Measurements from ENCODE around the gene SEM1.

The SEM1 gene

DNA sequence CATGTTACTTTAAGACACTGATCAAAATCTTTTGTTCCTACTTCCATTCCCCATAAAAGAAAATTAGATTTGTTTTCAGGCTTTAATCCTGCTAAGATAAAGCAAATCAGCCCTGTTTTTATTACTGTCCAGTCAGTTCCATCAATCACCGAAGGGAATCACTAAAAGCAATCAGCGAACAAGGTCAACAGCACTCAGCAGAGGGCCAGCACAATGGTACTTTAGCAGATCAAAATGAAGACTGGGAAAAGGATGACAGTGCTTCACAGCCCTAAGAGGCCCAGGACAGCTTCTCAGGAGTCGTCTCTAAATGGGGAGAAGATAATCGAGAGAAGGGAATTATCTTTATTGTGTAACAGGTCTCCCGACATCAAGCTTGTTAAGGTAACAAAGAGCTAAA lies 32.7 kb downstream of the SEM1 start:
- Histone ChIP-seq H3K27ac (ENCODE audit: low read length) (no peak overlapping the region), H3K4me3 (ENCODE audit: low read depth in 1 of 2, low read length in 2 of 2) (no peak overlapping the region), H3K27me3 (ENCODE audit: low read depth, low read length) (no peaks in the 10 kb centered on the region), H3K9me3 (ENCODE audit: control insufficient read depth in 1 of 2, low read length in 2 of 2) (no peaks in the 10 kb centered on the region), H3K36me3 (ENCODE audit: control insufficient read depth in 1 of 2, insufficient read depth in 2 of 2, low read length in 2 of 2) (peaks cover 4 to 6% of the 10 kb centered on the region in 2 donors), H3K4me1 (ENCODE audit: control insufficient read depth in 1 of 2, insufficient read depth in 2 of 2, low read length in 2 of 2) (no peaks in the 10 kb centered on the region)

DNA sequence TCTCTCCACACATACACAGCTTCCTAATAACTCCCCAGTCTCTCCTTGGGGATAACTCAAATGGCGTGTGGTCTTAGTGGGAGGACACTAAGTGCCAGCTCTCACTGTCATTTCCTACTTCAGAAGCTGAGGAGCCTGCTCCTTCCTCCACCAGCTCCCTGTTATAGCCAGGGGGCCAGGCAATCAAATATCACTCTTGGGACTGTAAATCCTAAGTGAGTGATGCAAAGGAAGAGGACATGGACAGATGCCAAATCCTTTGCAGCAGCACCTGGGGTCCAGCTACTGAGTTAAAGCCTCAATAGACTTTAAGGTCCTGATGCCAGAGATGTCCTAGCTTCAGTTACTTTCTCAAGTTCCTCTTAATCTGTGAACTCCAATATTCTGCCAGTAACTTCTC lies 34.1 kb downstream of the SEM1 start:
- Histone ChIP-seq H3K27me3 (ENCODE audit: low read depth, low read length) (no peaks in the 10 kb centered on the region), H3K4me1 (ENCODE audit: control insufficient read depth in 1 of 2, insufficient read depth in 2 of 2, low read length in 2 of 2) (no peaks in the 10 kb centered on the region), H3K36me3 (ENCODE audit: control insufficient read depth in 1 of 2, insufficient read depth in 2 of 2, low read length in 2 of 2) (peaks cover 4 to 13% of the 10 kb centered on the region in 2 donors), H3K27ac (ENCODE audit: low read length) (no peak overlapping the region), H3K4me3 (ENCODE audit: low read depth in 1 of 2, low read length in 2 of 2) (no peak overlapping the region), H3K9me3 (ENCODE audit: control insufficient read depth in 1 of 2, low read length in 2 of 2) (no peaks in the 10 kb centered on the region)

DNA sequence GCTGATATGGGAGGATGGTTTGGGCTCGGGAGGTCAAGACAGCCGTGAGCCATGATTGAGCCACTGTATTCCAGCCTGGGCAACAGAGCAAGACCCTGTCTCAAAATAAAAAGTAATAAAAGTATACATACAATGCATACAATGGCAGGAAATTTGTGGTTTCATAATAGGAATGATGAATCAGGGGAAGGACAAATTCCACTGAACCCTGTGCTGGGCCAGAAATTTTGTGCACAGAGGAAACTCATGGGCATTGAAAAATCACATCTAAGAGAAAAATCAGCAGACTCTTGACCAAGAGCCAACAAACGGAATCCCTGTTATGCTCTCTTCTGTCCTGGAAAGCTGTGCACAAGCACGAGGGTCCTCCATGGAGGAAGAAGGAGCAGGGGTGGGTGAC lies 35.1 kb downstream of the SEM1 start:
- no peaks in the 10 kb centered on the region for H3K9me3 ChIP-seq (ENCODE audit: control insufficient read depth in 1 of 2, low read length in 2 of 2)
- H3K27me3 ChIP-seq (ENCODE audit: low read depth, low read length): no peaks in the 10 kb centered on the region
- H3K4me1 ChIP-seq (ENCODE audit: control insufficient read depth in 1 of 2, insufficient read depth in 2 of 2, low read length in 2 of 2): no peaks in the 10 kb centered on the region
- peaks cover 4 to 14% of the 10 kb centered on the region in 2 donors for H3K36me3 ChIP-seq (ENCODE audit: control insufficient read depth in 1 of 2, insufficient read depth in 2 of 2, low read length in 2 of 2)
- no peak overlapping the region for H3K27ac ChIP-seq (ENCODE audit: low read length)
- no peak overlapping the region for H3K4me3 ChIP-seq (ENCODE audit: low read depth in 1 of 2, low read length in 2 of 2)

- peaks cover 5 to 20% of the 10 kb centered on the region in 2 donors for H3K36me3 ChIP-seq (ENCODE audit: control insufficient read depth in 1 of 2, insufficient read depth in 2 of 2, low read length in 2 of 2)
- H3K4me3 ChIP-seq (ENCODE audit: low read depth in 1 of 2, low read length in 2 of 2): no peak overlapping the region
- H3K27me3 ChIP-seq (ENCODE audit: low read depth, low read length): no peaks in the 10 kb centered on the region
- H3K9me3 ChIP-seq (ENCODE audit: control insufficient read depth in 1 of 2, low read length in 2 of 2): no peaks in the 10 kb centered on the region
- no peaks in the 10 kb centered on the region for H3K4me1 ChIP-seq (ENCODE audit: control insufficient read depth in 1 of 2, insufficient read depth in 2 of 2, low read length in 2 of 2)
- no peak overlapping the region for H3K27ac ChIP-seq (ENCODE audit: low read length)
These were observed 37.8 kb downstream of the SEM1 start for GRCh38 chr7:96671854-96672253.

GRCh38 chr7:96670338-96671289 lies 39.0 kb downstream of the SEM1 start:
- H3K4me3 ChIP-seq (ENCODE audit: low read depth in 1 of 2, low read length in 2 of 2): no peak overlapping the region
- H3K27ac ChIP-seq (ENCODE audit: low read length): no peak overlapping the region
- H3K9me3 ChIP-seq (ENCODE audit: control insufficient read depth in 1 of 2, low read length in 2 of 2): no peaks in the 10 kb centered on the region
- H3K27me3 ChIP-seq (ENCODE audit: low read depth, low read length): no peaks in the 10 kb centered on the region
- H3K4me1 ChIP-seq (ENCODE audit: control insufficient read depth in 1 of 2, insufficient read depth in 2 of 2, low read length in 2 of 2): no peaks in the 10 kb centered on the region
- peaks cover 8 to 20% of the 10 kb centered on the region in 2 donors for H3K36me3 ChIP-seq (ENCODE audit: control insufficient read depth in 1 of 2, insufficient read depth in 2 of 2, low read length in 2 of 2)

DNA sequence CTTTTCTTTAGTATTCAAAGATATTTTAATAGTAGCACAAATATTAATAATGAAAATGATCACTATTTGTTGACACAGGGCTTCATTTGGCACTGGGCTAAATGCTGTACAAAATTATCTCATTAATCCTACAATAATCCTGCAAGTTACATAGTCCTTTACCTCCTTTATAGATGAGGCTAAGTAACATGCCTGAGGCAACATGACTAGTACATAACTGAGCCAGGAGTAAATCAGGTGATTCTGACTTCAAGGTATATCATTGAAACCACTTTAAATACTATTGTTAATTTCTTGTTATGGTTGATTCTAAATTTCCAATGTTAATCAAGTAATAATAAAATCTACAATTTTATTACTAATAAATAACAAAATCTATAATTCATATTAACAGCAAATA lies 39.8 kb downstream of the SEM1 start:
- H3K9me3 ChIP-seq (ENCODE audit: control insufficient read depth in 1 of 2, low read length in 2 of 2): no peaks in the 10 kb centered on the region
- H3K27ac ChIP-seq (ENCODE audit: low read length): no peak overlapping the region
- H3K27me3 ChIP-seq (ENCODE audit: low read depth, low read length): no peaks in the 10 kb centered on the region
- no peak overlapping the region for H3K4me3 ChIP-seq (ENCODE audit: low read depth in 1 of 2, low read length in 2 of 2)
- H3K36me3 ChIP-seq (ENCODE audit: control insufficient read depth in 1 of 2, insufficient read depth in 2 of 2, low read length in 2 of 2): peaks cover 8 to 20% of the 10 kb centered on the region in 2 donors
- H3K4me1 ChIP-seq (ENCODE audit: control insufficient read depth in 1 of 2, insufficient read depth in 2 of 2, low read length in 2 of 2): no peaks in the 10 kb centered on the region

DNA sequence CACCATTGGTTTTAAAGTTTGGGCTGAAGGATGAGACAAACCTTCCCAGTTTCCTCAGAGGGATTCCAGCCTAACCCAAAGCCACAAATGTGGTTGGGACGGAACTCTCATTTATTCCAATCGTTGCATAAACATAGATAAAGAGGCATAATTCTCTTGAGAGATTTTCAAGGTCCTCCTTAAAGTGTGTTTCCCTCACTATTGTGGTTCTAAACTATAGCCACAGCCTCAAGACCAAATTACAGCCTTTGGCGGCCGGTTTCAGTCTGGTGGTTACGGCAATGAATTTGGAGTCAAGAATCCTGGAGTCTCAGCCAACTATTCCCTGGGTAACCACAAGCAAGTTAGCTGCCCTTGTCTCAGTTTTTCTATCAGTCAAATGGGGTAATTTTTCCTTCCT lies 42.6 kb downstream of the SEM1 start:
- Histone ChIP-seq H3K27ac (ENCODE audit: low read length) (no peak overlapping the region), H3K9me3 (ENCODE audit: control insufficient read depth in 1 of 2, low read length in 2 of 2) (no peaks in the 10 kb centered on the region), H3K4me1 (ENCODE audit: control insufficient read depth in 1 of 2, insufficient read depth in 2 of 2, low read length in 2 of 2) (no peaks in the 10 kb centered on the region), H3K36me3 (ENCODE audit: control insufficient read depth in 1 of 2, insufficient read depth in 2 of 2, low read length in 2 of 2) (peaks cover 4 to 20% of the 10 kb centered on the region in 2 donors), H3K4me3 (ENCODE audit: low read depth in 1 of 2, low read length in 2 of 2) (no peak overlapping the region), H3K27me3 (ENCODE audit: low read depth, low read length) (no peaks in the 10 kb centered on the region)

DNA sequence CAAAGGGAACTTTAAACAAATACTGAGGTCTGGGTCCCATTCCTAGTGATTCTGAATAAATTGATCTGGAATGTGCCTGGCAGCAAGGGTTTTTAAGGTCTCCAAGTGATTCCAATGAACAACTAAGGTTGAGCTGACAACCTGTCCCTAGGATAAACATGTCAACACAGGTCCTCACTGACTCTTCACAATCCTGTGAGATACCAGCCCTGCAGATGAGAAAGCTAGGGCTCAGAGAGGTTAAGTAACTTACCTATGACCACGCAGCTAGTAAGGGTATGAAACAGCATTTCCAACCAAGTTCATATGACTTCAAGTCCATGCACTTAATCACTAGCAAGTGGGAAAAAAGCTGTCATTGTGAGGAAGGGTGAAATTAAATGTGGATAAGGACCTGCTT lies 44.0 kb downstream of the SEM1 start:
- H3K4me3 ChIP-seq (ENCODE audit: low read depth in 1 of 2, low read length in 2 of 2): no peak overlapping the region
- no peaks in the 10 kb centered on the region for H3K27me3 ChIP-seq (ENCODE audit: low read depth, low read length)
- no peaks in the 10 kb centered on the region for H3K4me1 ChIP-seq (ENCODE audit: control insufficient read depth in 1 of 2, insufficient read depth in 2 of 2, low read length in 2 of 2)
- H3K36me3 ChIP-seq (ENCODE audit: control insufficient read depth in 1 of 2, insufficient read depth in 2 of 2, low read length in 2 of 2): peaks cover 4 to 14% of the 10 kb centered on the region in 2 donors
- no peaks in the 10 kb centered on the region for H3K9me3 ChIP-seq (ENCODE audit: control insufficient read depth in 1 of 2, low read length in 2 of 2)
- H3K27ac ChIP-seq (ENCODE audit: low read length): no peak overlapping the region

DNA sequence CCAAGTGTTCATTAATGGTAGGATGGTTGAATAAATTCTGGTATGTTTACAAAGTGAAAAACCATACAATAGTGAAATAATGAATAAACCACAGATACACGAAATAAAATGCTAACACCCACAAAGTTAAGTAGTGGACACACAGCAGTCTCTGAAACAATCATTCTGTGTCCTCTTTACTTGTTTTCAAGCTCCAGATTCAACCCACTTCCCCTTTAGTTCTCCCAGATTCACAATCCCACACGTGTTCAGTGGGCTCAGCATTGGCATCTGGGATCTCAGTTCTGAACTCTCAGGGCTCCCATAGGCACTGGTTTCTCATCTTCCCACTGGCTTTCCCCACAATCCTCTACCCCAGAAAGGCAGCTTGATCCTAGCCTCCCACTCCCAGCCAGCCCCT lies 44.9 kb downstream of the SEM1 start:
- H3K27ac ChIP-seq (ENCODE audit: low read length): no peak overlapping the region
- peaks cover 4 to 12% of the 10 kb centered on the region in 2 donors for H3K36me3 ChIP-seq (ENCODE audit: control insufficient read depth in 1 of 2, insufficient read depth in 2 of 2, low read length in 2 of 2)
- H3K4me3 ChIP-seq (ENCODE audit: low read depth in 1 of 2, low read length in 2 of 2): no peak overlapping the region
- H3K4me1 ChIP-seq (ENCODE audit: control insufficient read depth in 1 of 2, insufficient read depth in 2 of 2, low read length in 2 of 2): no peaks in the 10 kb centered on the region
- no peaks in the 10 kb centered on the region for H3K27me3 ChIP-seq (ENCODE audit: low read depth, low read length)
- H3K9me3 ChIP-seq (ENCODE audit: control insufficient read depth in 1 of 2, low read length in 2 of 2): no peaks in the 10 kb centered on the region

DNA sequence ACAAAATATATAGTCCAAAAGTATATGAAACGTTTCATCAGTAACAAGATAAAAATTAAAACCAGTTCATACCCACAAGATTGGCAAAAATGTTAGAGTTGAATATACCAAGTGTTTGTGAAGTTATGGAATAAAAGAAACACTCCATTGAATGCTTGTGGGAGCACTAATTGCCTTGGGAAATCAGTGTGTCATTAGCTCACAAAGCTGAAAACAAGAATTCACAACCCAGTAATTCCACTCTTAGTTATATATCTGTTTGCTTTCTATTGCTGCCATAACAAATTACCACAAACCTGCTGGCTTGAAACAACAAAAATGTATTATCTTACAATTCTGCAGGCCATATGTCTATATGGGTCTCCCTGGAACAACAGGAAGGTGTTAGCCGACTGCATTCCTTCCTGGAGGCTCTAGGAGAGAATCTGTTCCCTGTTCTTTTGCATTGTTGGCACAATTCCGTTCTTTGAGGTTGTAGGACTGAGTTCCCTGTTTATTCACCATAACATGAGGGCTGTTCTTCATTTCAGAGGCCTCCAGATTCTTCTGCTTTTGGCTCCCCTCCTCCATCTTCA lies 45.7 kb downstream of the SEM1 start:
- no peaks in the 10 kb centered on the region for H3K4me1 ChIP-seq (ENCODE audit: control insufficient read depth in 1 of 2, insufficient read depth in 2 of 2, low read length in 2 of 2)
- H3K9me3 ChIP-seq (ENCODE audit: control insufficient read depth in 1 of 2, low read length in 2 of 2): no peaks in the 10 kb centered on the region
- no peak overlapping the region for H3K4me3 ChIP-seq (ENCODE audit: low read depth in 1 of 2, low read length in 2 of 2)
- peaks cover 4 to 10% of the 10 kb centered on the region in 2 donors for H3K36me3 ChIP-seq (ENCODE audit: control insufficient read depth in 1 of 2, insufficient read depth in 2 of 2, low read length in 2 of 2)
- no peak overlapping the region for H3K27ac ChIP-seq (ENCODE audit: low read length)
- no peaks in the 10 kb centered on the region for H3K27me3 ChIP-seq (ENCODE audit: low read depth, low read length)

DNA sequence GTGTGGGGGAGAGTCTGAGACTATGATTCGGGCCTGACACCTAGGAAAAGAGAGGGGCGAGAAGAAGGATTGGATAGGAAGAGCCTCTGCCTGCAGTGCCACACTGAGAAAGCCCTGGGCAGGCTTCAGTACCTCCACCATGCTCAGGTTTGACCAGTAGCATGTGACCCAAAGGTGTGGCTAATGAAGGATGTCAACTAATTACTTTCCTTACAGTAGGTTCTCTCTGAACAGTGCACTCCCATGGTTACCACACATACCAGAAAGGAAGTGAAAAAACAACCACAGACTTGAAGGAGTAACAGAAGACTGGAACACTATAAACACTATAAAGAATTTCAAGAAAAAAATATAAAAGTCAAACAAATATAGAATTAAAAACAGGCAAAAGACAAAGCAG lies 46.2 kb downstream of the SEM1 start:
- H3K4me3 ChIP-seq (ENCODE audit: low read depth in 1 of 2, low read length in 2 of 2): no peak overlapping the region
- no peaks in the 10 kb centered on the region for H3K9me3 ChIP-seq (ENCODE audit: control insufficient read depth in 1 of 2, low read length in 2 of 2)
- peaks cover 4 to 6% of the 10 kb centered on the region in 2 donors for H3K36me3 ChIP-seq (ENCODE audit: control insufficient read depth in 1 of 2, insufficient read depth in 2 of 2, low read length in 2 of 2)
- no peaks in the 10 kb centered on the region for H3K4me1 ChIP-seq (ENCODE audit: control insufficient read depth in 1 of 2, insufficient read depth in 2 of 2, low read length in 2 of 2)
- H3K27ac ChIP-seq (ENCODE audit: low read length): no peak overlapping the region
- H3K27me3 ChIP-seq (ENCODE audit: low read depth, low read length): no peaks in the 10 kb centered on the region

Measured in muscle layer of duodenum (tissue), 2 donors.